Measurements from ENCODE around the gene PTGES3. TPM values are rescaled to one million over a fixed set of nuclear protein-coding genes. Genes with fewer than 3 reads are reported as not detected.
A peak's percentile ranks its signal among the peaks of the same experiment; 100 is the strongest.

PTGES3 gene
- total and polyA plus RNA-seq, 9 donors: 109 to 328 (median 215) TPM

DNA sequence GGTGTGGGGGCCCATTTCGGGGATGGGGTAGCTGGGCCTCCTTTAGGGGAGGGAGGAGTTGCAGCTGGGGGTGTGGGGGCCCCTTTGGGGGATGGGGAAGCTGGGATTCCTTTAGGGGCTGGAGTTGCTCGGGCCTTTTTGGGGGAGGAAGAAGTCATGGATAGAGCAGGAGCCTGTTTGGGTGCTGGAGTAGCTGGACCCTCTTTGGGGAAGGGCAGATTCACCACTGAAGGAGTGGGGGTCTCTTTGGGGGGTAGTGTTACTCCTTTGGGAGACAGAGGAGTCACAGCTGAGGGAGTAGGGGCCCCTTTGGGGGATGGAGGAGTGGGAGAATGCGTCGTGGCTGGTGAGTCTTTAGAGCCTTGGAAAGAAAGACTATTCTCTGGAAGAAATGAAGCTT is 30.6 kb upstream of the PTGES3 start:
- Histone ChIP-seq H3K9me3 (no peaks in the 10 kb centered on the region), H3K4me1 (ENCODE audit: insufficient read depth) (peaks cover 20% of the 10 kb centered on the region), H3K27ac (peak overlapping the region in 1 of 2 donors; percentile 1), H3K36me3 (no peaks in the 10 kb centered on the region), H3K4me3 (no peak overlapping the region), H3K27me3 (no peaks in the 10 kb centered on the region)
- WGBS, 3 donors: 52 to 61% (median 59%) methylated on average over 4 of the region's 4 CpGs
- intact Hi-C loops (cut with DNase I): loop anchor here in 1 of 4 donors (2.0 kb wide), 1 partner anchor 22 kb away; no protein-coding TSS in a partner anchor
- TF ChIP-seq POLR2A (IDR thresholded peaks at IDR 0.05): no peak
- TF ChIP-seq, protein P1, sequence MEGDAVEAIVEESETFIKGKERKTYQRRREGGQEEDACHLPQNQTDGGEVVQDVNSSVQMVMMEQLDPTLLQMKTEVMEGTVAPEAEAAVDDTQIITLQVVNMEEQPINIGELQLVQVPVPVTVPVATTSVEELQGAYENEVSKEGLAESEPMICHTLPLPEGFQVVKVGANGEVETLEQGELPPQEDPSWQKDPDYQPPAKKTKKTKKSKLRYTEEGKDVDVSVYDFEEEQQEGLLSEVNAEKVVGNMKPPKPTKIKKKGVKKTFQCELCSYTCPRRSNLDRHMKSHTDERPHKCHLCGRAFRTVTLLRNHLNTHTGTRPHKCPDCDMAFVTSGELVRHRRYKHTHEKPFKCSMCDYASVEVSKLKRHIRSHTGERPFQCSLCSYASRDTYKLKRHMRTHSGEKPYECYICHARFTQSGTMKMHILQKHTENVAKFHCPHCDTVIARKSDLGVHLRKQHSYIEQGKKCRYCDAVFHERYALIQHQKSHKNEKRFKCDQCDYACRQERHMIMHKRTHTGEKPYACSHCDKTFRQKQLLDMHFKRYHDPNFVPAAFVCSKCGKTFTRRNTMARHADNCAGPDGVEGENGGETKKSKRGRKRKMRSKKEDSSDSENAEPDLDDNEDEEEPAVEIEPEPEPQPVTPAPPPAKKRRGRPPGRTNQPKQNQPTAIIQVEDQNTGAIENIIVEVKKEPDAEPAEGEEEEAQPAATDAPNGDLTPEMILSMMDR (IDR thresholded peaks at IDR 0.05): no peak
- no peak for TF ChIP-seq EP300 (IDR thresholded peaks at IDR 0.05)
- no peak for DNase-seq

DNA sequence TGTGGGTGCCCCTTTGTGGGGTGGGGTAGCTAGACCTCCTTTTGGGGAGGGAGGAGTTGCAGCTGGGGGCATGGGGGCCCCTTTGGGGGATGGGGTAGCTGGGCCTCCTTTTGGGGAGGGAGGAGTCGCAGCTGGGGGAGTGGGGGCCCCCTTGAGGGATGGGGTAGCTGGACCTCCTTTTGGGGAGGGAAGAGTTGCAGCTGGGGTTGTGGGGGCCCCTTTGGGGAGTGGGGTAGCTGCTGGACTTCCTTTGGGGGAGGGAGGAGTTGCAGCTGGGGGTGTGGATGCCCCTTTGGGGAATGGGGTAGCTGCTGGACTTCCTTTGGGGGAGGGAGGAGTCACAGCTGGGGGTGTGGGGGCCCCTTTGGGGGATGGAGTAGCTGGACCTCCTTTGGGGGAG is 30.1 kb upstream of the PTGES3 start:
- Histone ChIP-seq H3K27me3 (no peaks in the 10 kb centered on the region), H3K36me3 (no peaks in the 10 kb centered on the region)

DNA sequence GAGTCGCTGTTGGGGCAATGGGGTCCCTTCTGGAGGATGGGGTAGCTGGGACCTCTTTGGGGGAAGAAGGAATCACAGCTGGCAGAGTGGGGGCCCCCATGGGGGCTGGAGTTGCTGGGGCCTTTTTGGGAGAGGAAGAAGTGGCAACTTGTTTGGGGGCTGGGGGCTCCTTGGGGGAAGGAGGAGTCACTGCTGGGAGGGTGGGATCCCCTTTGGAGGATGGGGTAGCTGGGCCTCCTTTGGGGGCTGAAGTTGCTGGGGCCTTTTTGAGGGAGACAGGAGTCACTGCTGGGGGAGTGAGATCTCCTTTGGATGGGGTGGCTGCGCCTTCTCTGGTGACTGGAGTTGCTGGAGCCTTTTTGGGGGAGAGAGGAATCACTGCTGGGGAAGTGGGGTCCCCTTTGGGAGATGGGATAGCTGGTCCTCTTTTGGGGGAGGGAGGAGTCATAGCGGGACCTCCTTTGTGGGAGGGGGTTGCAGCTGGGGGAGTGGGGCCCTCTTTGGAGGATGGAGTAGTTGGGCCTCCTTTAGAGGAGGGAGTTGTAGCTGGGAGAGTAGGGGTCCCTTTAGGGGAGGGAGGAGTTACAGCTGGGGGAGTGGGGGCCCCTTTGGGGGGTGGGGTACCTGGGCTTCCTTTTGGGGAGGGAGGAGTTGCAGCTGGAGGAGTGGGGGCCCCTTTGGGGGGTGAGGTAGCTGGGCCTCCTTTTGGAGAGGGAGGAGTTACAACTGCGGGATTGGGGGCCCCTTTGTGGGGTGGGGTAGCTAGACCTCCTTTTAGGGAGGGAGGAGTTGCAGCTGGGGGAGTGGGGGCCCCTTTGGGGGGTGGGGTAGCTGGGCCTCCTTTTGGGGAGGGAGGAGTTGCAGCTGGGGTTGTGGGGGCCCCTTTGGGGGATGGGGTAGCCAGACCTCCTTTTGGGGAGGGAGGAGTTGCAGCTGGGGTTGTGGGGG is 29.1 kb upstream of the PTGES3 start:
- Histone ChIP-seq H3K4me1 (ENCODE audit: insufficient read depth) (peaks cover 14% of the 10 kb centered on the region), H3K4me3 (no peak overlapping the region), H3K9me3 (no peaks in the 10 kb centered on the region), H3K27me3 (no peaks in the 10 kb centered on the region), H3K27ac (no peak overlapping the region), H3K36me3 (no peaks in the 10 kb centered on the region)
- 72 to 81% (median 75%) methylated on average over 4 of the region's 4 CpGs for WGBS, 3 donors
- TF ChIP-seq, protein P1 (IDR thresholded peaks at IDR 0.05): no peak
- DNase-seq: peak in 1 of 5 donors; percentile 24
- intact Hi-C loops (cut with DNase I): no loop called here

More for the DNA sequence above, 30.1 kb upstream of the PTGES3 start:
- intact Hi-C loops (cut with DNase I): loop anchor here in 1 of 4 donors (2.0 kb wide), 1 partner anchor 21 kb away; no protein-coding TSS in a partner anchor
- H3K4me3 ChIP-seq: no peak overlapping the region
- H3K27ac ChIP-seq: no peak overlapping the region
- peaks cover 20% of the 10 kb centered on the region for H3K4me1 ChIP-seq (ENCODE audit: insufficient read depth)
- no peaks in the 10 kb centered on the region for H3K9me3 ChIP-seq
- TF ChIP-seq, protein P1 (IDR thresholded peaks at IDR 0.05): no peak
- TF ChIP-seq EP300 (IDR thresholded peaks at IDR 0.05): no peak
- no peak for TF ChIP-seq POLR2A (IDR thresholded peaks at IDR 0.05)
- 78 to 86% (median 80%) methylated on average over 1 of the region's 1 CpG for WGBS, 3 donors
- DNase-seq: peak in 1 of 5 donors; percentile 18

DNA sequence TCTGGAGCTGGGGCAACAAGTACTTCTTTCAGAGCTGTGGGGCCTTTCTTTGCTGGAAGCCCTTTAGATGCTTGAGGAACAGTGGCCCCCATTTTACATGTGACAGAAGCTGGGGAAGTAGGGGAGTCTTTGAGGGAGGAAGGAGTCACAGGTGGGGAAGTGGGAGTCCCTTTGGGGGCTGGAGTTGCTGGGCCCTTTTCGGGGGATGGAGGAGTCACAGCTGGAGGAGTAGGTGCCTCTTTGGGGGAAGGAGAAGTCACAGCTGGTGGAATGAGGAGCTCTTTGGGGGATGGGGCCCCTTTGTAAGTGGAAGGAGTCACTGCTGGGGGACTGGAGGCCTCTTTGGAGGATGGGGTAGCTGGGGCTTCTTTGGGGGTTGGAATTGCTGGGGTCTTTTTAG is 28.4 kb upstream of the PTGES3 start:
- Histone ChIP-seq H3K27ac (no peak overlapping the region), H3K9me3 (no peaks in the 10 kb centered on the region), H3K4me1 (ENCODE audit: insufficient read depth) (peaks cover 11% of the 10 kb centered on the region), H3K27me3 (no peaks in the 10 kb centered on the region), H3K4me3 (no peak overlapping the region), H3K36me3 (no peaks in the 10 kb centered on the region)
- intact Hi-C loops (cut with DNase I): no loop called here
- TF ChIP-seq POLR2A (IDR thresholded peaks at IDR 0.05): no peak
- TF ChIP-seq EP300 (IDR thresholded peaks at IDR 0.05): no peak
- TF ChIP-seq, protein P1 (IDR thresholded peaks at IDR 0.05): no peak
- 49 to 57% (median 52%) methylated on average over 1 of the region's 1 CpG for WGBS, 3 donors
- DNase-seq: peak in 1 of 5 donors; percentile 19
